IMR-90 (cell line): Measurements from ENCODE around the gene ARPC1A. TPM values are rescaled to one million over a fixed set of nuclear protein-coding genes. Genes with fewer than 3 reads are reported as not detected.

Source experiments
- ATAC-seq: fragments of 200-7000 bp; cut with Tn5 transposase; 2 replicates; pipeline ENCODE4 v1.9.1; 2020; ENCODE audit warnings: low read depth, mild to moderate bottlenecking, moderate library complexity
- BruUV-seq: library from RNA; stranded (reverse); fragments of 400-500 nt; replicated peaks from 2 replicates; lab custom pipeline; 2021; lab: Mats Ljungman, UMichigan
- CTCF ChIA-PET: fragments of 300-600 bp; formaldehyde crosslinking; extraction: SDS; loops from one replicate; lab custom pipeline; 2021; ENCODE audit warnings: antibody characterized with exemption; lab: Yijun Ruan, JAX
- POLR2A ChIA-PET: fragments of 300-600 bp; sonication (Branson Sonifier 250); formaldehyde crosslinking; loops from one replicate; lab custom pipeline; 2022; ENCODE audit warnings: antibody characterized with exemption; ENCODE audit not compliant: unreplicated experiment; lab: Charles Lee
- DNase-seq: peaks from one replicate; pipeline ENCODE4 v3.0.0; 2013
- H2AFZ ChIP-seq: replicated peaks from 2 replicates; pipeline ENCODE3; 2013; ENCODE audit warnings: low read length, mild to moderate bottlenecking; ENCODE audit not compliant: poor library complexity
- H2AK5ac ChIP-seq: 2 replicates; pipeline ENCODE4 v1.6.1; 2013; ENCODE audit warnings: low read depth, low read length, inconsistent platforms
- H2AK9ac ChIP-seq: replicated peaks from 2 replicates; pipeline ENCODE3; 2013; ENCODE audit warnings: mild to moderate bottlenecking, low read depth, low read length, moderate library complexity; ENCODE audit not compliant: poor library complexity
- H2BK120ac ChIP-seq: 2 replicates; pipeline ENCODE4 v1.6.1; 2013; ENCODE audit warnings: low read depth, low read length, inconsistent platforms
- H2BK15ac ChIP-seq: 3 replicates; pipeline ENCODE4 v1.6.1; 2013; ENCODE audit warnings: low read depth, low read length, inconsistent platforms
- H2BK20ac ChIP-seq: 2 replicates; pipeline ENCODE4 v1.6.1; 2013; ENCODE audit warnings: low read depth, mild to moderate bottlenecking, inconsistent platforms, low read length, moderate library complexity
- H2BK5ac ChIP-seq: 2 replicates; pipeline ENCODE4 v1.6.1; 2013; ENCODE audit warnings: mild to moderate bottlenecking, low read depth, low read length, inconsistent platforms; ENCODE audit not compliant: poor library complexity, severe bottlenecking
- H3K14ac ChIP-seq: replicated peaks from 2 replicates; pipeline ENCODE4 v1.6.1; 2013; ENCODE audit warnings: low read depth, low read length, inconsistent platforms
- H3K18ac ChIP-seq: 2 replicates; pipeline ENCODE4 v1.6.1; 2013; ENCODE audit warnings: low read depth, low read length, control low read depth
- H3K23ac ChIP-seq: 2 replicates; pipeline ENCODE4 v1.6.1; 2013; ENCODE audit warnings: low read depth, low read length, inconsistent platforms
- H3K27ac ChIP-seq: 2 replicates; pipeline ENCODE4 v1.5.1; 2013; ENCODE audit warnings: mild to moderate bottlenecking, control low read depth, low read length; ENCODE audit not compliant: insufficient read depth
- H3K27me3 ChIP-seq: 2 replicates; pipeline ENCODE4 v1.6.1; 2013; ENCODE audit warnings: low read length; ENCODE audit not compliant: control insufficient read depth, insufficient read depth
- H3K36me3 ChIP-seq: 2 replicates; pipeline ENCODE4 v1.6.1; 2013; ENCODE audit warnings: low read length, mixed read lengths; ENCODE audit not compliant: control insufficient read depth, insufficient read depth
- H3K4ac ChIP-seq: 2 replicates; pipeline ENCODE4 v1.6.1; 2013; ENCODE audit warnings: low read depth, low read length, inconsistent platforms
- H3K4me1 ChIP-seq: 2 replicates; pipeline ENCODE4 v1.6.1; 2013; ENCODE audit warnings: low read length, mixed read lengths; ENCODE audit not compliant: control insufficient read depth, insufficient read depth
- H3K4me2 ChIP-seq: 2 replicates; pipeline ENCODE4 v1.6.1; 2013; ENCODE audit warnings: low read depth, mild to moderate bottlenecking, control low read depth, low read length, moderate library complexity
- H3K4me3 ChIP-seq: 2 replicates; pipeline ENCODE4 v1.5.1; 2013; ENCODE audit warnings: low read depth, mild to moderate bottlenecking, control low read depth, low read length, moderate library complexity; ENCODE audit not compliant: insufficient read depth
- H3K56ac ChIP-seq: 2 replicates; pipeline ENCODE4 v1.6.1; 2013; ENCODE audit warnings: low read length, inconsistent platforms; ENCODE audit not compliant: insufficient read depth; ENCODE audit errors: extremely low read depth
- H3K79me1 ChIP-seq, 2 experiments: 2 replicates each; pipeline ENCODE4 v1.6.1; 2013; ENCODE audit warnings: low read length in 2 of 2, inconsistent platforms in 1 of 2, low read depth in 1 of 2
- H3K9ac ChIP-seq: 2 replicates; pipeline ENCODE4 v1.6.1; 2013; ENCODE audit warnings: low read depth, low read length, control low read depth
- H3K9me1 ChIP-seq: 2 replicates; pipeline ENCODE4 v1.6.1; 2013; ENCODE audit warnings: low read length, inconsistent platforms; ENCODE audit not compliant: insufficient read depth
- H3K9me3 ChIP-seq: 2 replicates; pipeline ENCODE4 v1.6.1; 2013; ENCODE audit warnings: low read length; ENCODE audit not compliant: control insufficient read depth, insufficient read depth
- H4K20me1 ChIP-seq: 2 replicates; pipeline ENCODE4 v1.6.1; 2013; ENCODE audit warnings: low read length, inconsistent platforms; ENCODE audit not compliant: insufficient read depth
- H4K5ac ChIP-seq: 2 replicates; pipeline ENCODE4 v1.6.1; 2013; ENCODE audit warnings: mild to moderate bottlenecking, low read depth, low read length, control low read depth
- H4K8ac ChIP-seq, 2 experiments: 2 replicates each; pipeline ENCODE4 v1.6.1; 2013; ENCODE audit warnings: low read depth in 2 of 2, low read length in 2 of 2, control low read depth in 1 of 2, inconsistent platforms in 1 of 2
- H4K91ac ChIP-seq: 2 replicates; pipeline ENCODE4 v1.6.1; 2013; ENCODE audit warnings: low read depth, low read length, inconsistent platforms; ENCODE audit not compliant: insufficient read depth
- CEBPB ChIP-seq: IDR thresholded peaks from 2 replicates; pipeline ENCODE4 v1.6.1; 2012; ENCODE audit warnings: low read depth, low read length, improper control_type of control experiment
- CHD1 ChIP-seq: IDR thresholded peaks from 2 replicates; pipeline ENCODE4 v1.6.1; 2012; ENCODE audit warnings: low read depth, low read length, improper control_type of control experiment
- CTCF ChIP-seq: conservative IDR thresholded peaks from 2 replicates; pipeline ENCODE4 v1.5.1; 2012; ENCODE audit warnings: mild to moderate bottlenecking, low read depth, low read length, improper control_type of control experiment
- FOS ChIP-seq: fragments of 150-350 bp; IDR thresholded peaks from 2 replicates; pipeline ENCODE4 v1.6.1; 2016; ENCODE audit warnings: low read depth, low read length
- MAFK ChIP-seq: IDR thresholded peaks from 2 replicates; pipeline ENCODE4 v1.6.1; 2012; ENCODE audit warnings: low read depth, low read length, improper control_type of control experiment
- MAZ ChIP-seq: IDR thresholded peaks from 2 replicates; pipeline ENCODE4 v1.6.1; 2012; ENCODE audit warnings: low read depth, mild to moderate bottlenecking, low read length, improper control_type of control experiment, moderate library complexity, borderline replicate concordance
- MXI1 ChIP-seq: IDR thresholded peaks from 2 replicates; pipeline ENCODE4 v1.6.1; 2012; ENCODE audit warnings: low read depth, mild to moderate bottlenecking, low read length, moderate library complexity, borderline replicate concordance
- NFE2L2 ChIP-seq: fragments of 150-350 bp; IDR thresholded peaks from 2 replicates; pipeline ENCODE4 v1.6.1; 2016; ENCODE audit warnings: low read depth, mild to moderate bottlenecking, low read length
- POLR2A ChIP-seq: IDR thresholded peaks from 2 replicates; pipeline ENCODE4 v1.6.1; 2012; ENCODE audit warnings: mild to moderate bottlenecking, low read depth, low read length
- RAD21 ChIP-seq: IDR thresholded peaks from 2 replicates; pipeline ENCODE4 v1.6.1; 2012; ENCODE audit warnings: low read length, improper control_type of control experiment
- RCOR1 ChIP-seq: IDR thresholded peaks from 2 replicates; pipeline ENCODE4 v1.6.1; 2012; ENCODE audit warnings: mild to moderate bottlenecking, low read length, improper control_type of control experiment; ENCODE audit not compliant: insufficient replicate concordance
- RFX5 ChIP-seq: IDR thresholded peaks from 2 replicates; pipeline ENCODE4 v1.8.0; 2012; ENCODE audit warnings: low read depth, mild to moderate bottlenecking, low read length, moderate library complexity
- SMC3 ChIP-seq: fragments of 150-350 bp; IDR thresholded peaks from 2 replicates; pipeline ENCODE4 v1.6.1; 2016; ENCODE audit warnings: low read depth, mild to moderate bottlenecking, antibody characterized with exemption, low read length, moderate library complexity
- USF2 ChIP-seq: fragments of 150-350 bp; IDR thresholded peaks from 2 replicates; pipeline ENCODE4 v1.6.1; 2017; ENCODE audit warnings: mild to moderate bottlenecking, antibody characterized with exemption, low read length, low read depth
- WGBS, 2 experiments: methylation state at CpG; one replicate each; pipeline versions ENCODE4 v1.1.5 to v1.1.7; 2013; ENCODE audit warnings: missing lambda C conversion rate in 2 of 2; ENCODE audit not compliant: insufficient read length in 1 of 2; ENCODE audit errors: extremely low coverage in 2 of 2; 5-methylcytosine and 5-hydroxymethylcytosine counted together
- dilution Hi-C: fragments of 300-500 bp; cut with HindIII; formaldehyde crosslinking; loops from one replicate; pipeline ENCODE4 v1.14.3; 2018; ENCODE audit warnings: low sequenced_read_pairs; ENCODE audit not compliant: unreplicated experiment
- in situ Hi-C: fragments of 300-500 bp; cut with MboI; formaldehyde crosslinking; loops from 3 replicates; pipeline ENCODE4 v1.14.3; 2019; ENCODE audit warnings: low sequenced_read_pairs, inconsistent platforms, mixed read lengths
- intact Hi-C: fragments of 100-400 bp; cut with micrococcal nuclease; formaldehyde crosslinking; loops from 2 replicates; pipeline ENCODE4 v1.10.0; 2022
- polyA plus RNA-seq, 3 experiments: library from polyadenylated mRNA; depleted of rRNA; stranded (reverse); fragments of >200 nt; gene quantifications; 2 replicates each; pipeline ENCODE4 v1.2.3, GENCODE V29; 2012; ENCODE audit warnings: low replicate concordance in 1 of 3
- total RNA-seq: library from RNA; depleted of rRNA; stranded (reverse); fragments of >200 nt; gene quantifications from 2 replicates; pipeline ENCODE4 v1.2.3, GENCODE V29; 2012

ARPC1A gene
- total and polyA plus RNA-seq, 2 of the 4 experiments (the other 2 are of a cell fraction): 253 to 327 TPM

GRCh38 chr7:99380032-99380822 lies 54.5 kb downstream of the ARPC1A start:
- Histone ChIP-seq H3K4ac (peak overlapping the region; percentile 59), H3K9me1 (peaks cover 13% of the 10 kb centered on the region), H3K18ac (no peak overlapping the region), H3K9me3 (no peaks in the 10 kb centered on the region), H3K4me3 (no peak overlapping the region), H4K8ac (peak overlapping the region in 1 of 2 experiments; percentile 76; a peak in 2 of 4 replicates), H3K4me1 (peaks cover 14% of the 10 kb centered on the region), H3K14ac (peak overlapping the region; percentile 62; the same call in 1 of the 2 replicates), H2BK20ac (no peak overlapping the region), H3K56ac (no peak overlapping the region), H3K23ac (peak overlapping the region; percentile 70; the same call in 1 of the 2 replicates), H2BK15ac (no peak overlapping the region), H4K5ac (peak overlapping the region; percentile 55), H3K27ac (peak overlapping the region; percentile 26), H2BK120ac (peak overlapping the region; percentile 30; the same call in 1 of the 2 replicates), H3K79me1 (peaks cover 26 to 75% of the 10 kb centered on the region in 2 experiments), H3K36me3 (peaks cover 6% of the 10 kb centered on the region), H3K9ac (no peak overlapping the region), H2BK5ac (peak overlapping the region; percentile 68), H2AK9ac (peak overlapping the region; percentile 67), H2AK5ac (peak overlapping the region; percentile 73), H4K20me1 (peaks cover 62% of the 10 kb centered on the region), H4K91ac (no peak overlapping the region), H2AFZ (peak overlapping the region; percentile 58), H3K4me2 (peak overlapping the region; percentile 42), H3K27me3 (no peaks in the 10 kb centered on the region)
- in situ Hi-C loops: no loop called here
- ATAC-seq (peak; percentile 44), DNase-seq (peak; percentile 44)
- WGBS, 2 experiments: 40% methylated on average over 4 of the region's 12 CpGs; no CpG with 5 or more reads in 1 of the 2 experiments
- BruUV-seq: no TSS peak
- dilution Hi-C loops: no loop called here
- ChIA-PET POLR2A (interaction anchor here (1.2 kb wide), 1 partner anchor 53 kb away, joined by 4 read pairs; no protein-coding TSS in a partner anchor), CTCF (no interaction called here)
- intact Hi-C loops: no loop called here
- no peak for TF ChIP-seq SMC3
- TF ChIP-seq USF2: no peak
- TF ChIP-seq POLR2A: no peak
- no peak for TF ChIP-seq NFE2L2
- TF ChIP-seq CTCF: no peak
- TF ChIP-seq MXI1: no peak
- TF ChIP-seq MAFK: no peak
- no peak for TF ChIP-seq CHD1
- no peak for TF ChIP-seq RCOR1
- TF ChIP-seq RFX5: no peak
- no peak for TF ChIP-seq CEBPB
- TF ChIP-seq FOS: no peak
- TF ChIP-seq MAZ: no peak
- TF ChIP-seq RAD21: no peak
